HEK293 (cell line): ENCODE data around the gene HGD.

ENCODE experiments used
- CTCF ChIA-PET: fragments of 350-600 bp; formaldehyde crosslinking; extraction: SDS; loops from one replicate; lab custom pipeline; 2021; ENCODE audit warnings: antibody characterized with exemption; lab: Yijun Ruan, JAX
- POLR2A ChIA-PET: fragments of 300-600 bp; formaldehyde crosslinking; extraction: SDS; loops from one replicate; lab custom pipeline; 2020; ENCODE audit warnings: antibody characterized with exemption, inconsistent platforms; lab: Yijun Ruan, JAX
- H3K27ac ChIP-seq: fragments of 200-500 bp; sonication (Bioruptor generic); 2 replicates; pipeline ENCODE4 v1.5.1; 2014; ENCODE audit warnings: low read depth, low read length, control low read depth, inconsistent platforms; ENCODE audit errors: extremely low read depth
- H3K36me3 ChIP-seq, 2 experiments: fragments of 200-500 bp in 1 of 2; sonication (Bioruptor generic) in 1 of 2; 1 replicate in 1 of 2; 2 replicates in 1 of 2; pipeline ENCODE4 v1.5.1; 2014 to 2017; ENCODE audit warnings: inconsistent platforms in 2 of 2, low read length in 2 of 2; ENCODE audit not compliant: control insufficient read depth in 2 of 2, insufficient read depth in 1 of 2
- H3K4me1 ChIP-seq: fragments of 200-500 bp; sonication (Bioruptor generic); 2 replicates; pipeline ENCODE4 v1.5.1; 2014; ENCODE audit warnings: mild to moderate bottlenecking, low read length, inconsistent platforms; ENCODE audit not compliant: control insufficient read depth, insufficient read depth
- H3K4me3 ChIP-seq: 2 replicates; pipeline ENCODE4 v1.5.1; 2011; ENCODE audit warnings: low read depth, mild to moderate bottlenecking, control low read depth, low read length, moderate library complexity
- H3K9me3 ChIP-seq: fragments of 200-500 bp; sonication (Bioruptor generic); 2 replicates; pipeline ENCODE4 v1.5.1; 2014; ENCODE audit warnings: low read depth, low read length, inconsistent platforms; ENCODE audit not compliant: control insufficient read depth, insufficient read depth
- HIC1 ChIP-seq: fragments of 450-650 bp; formaldehyde crosslinking; IDR thresholded peaks from 2 replicates; pipeline ENCODE4 v1.5.1; 2016; ENCODE audit warnings: missing biosample characterization, missing genetic modification characterization
- KLF1 ChIP-seq: fragments of 450-650 bp; formaldehyde crosslinking; IDR thresholded peaks from 2 replicates; pipeline ENCODE4 v1.5.1; 2016; ENCODE audit warnings: missing biosample characterization, missing genetic modification characterization
- KLF7 ChIP-seq: fragments of 450-650 bp; formaldehyde crosslinking; IDR thresholded peaks from 2 replicates; pipeline ENCODE4 v1.5.1; 2016; ENCODE audit warnings: missing biosample characterization, missing genetic modification characterization, borderline replicate concordance
- MEIS1 ChIP-seq: sonication (generic); formaldehyde crosslinking; IDR thresholded peaks from 2 replicates; pipeline ENCODE4 v1.8.1; 2022; ENCODE audit warnings: missing genetic modification reagents, mild to moderate bottlenecking, borderline replicate concordance
- MZF1 ChIP-seq: fragments of 450-650 bp; formaldehyde crosslinking; IDR thresholded peaks from 2 replicates; pipeline ENCODE4 v1.5.1; 2017; ENCODE audit warnings: missing biosample characterization, missing genetic modification characterization, borderline replicate concordance
- OVOL3 ChIP-seq: fragments of 450-650 bp; formaldehyde crosslinking; IDR thresholded peaks from 2 replicates; pipeline ENCODE4 v1.5.1; 2016; ENCODE audit warnings: missing biosample characterization, missing genetic modification characterization
- PRDM10 ChIP-seq: fragments of 450-650 bp; formaldehyde crosslinking; IDR thresholded peaks from 2 replicates; pipeline ENCODE4 v1.5.1; 2016; ENCODE audit warnings: missing biosample characterization, missing genetic modification characterization
- WT1 ChIP-seq: fragments of 450-650 bp; formaldehyde crosslinking; IDR thresholded peaks from 2 replicates; pipeline ENCODE4 v1.5.1; 2016; ENCODE audit warnings: missing biosample characterization, missing genetic modification characterization
- ZBTB20 ChIP-seq: fragments of 450-650 bp; formaldehyde crosslinking; IDR thresholded peaks from 2 replicates; pipeline ENCODE4 v1.5.1; 2016; ENCODE audit warnings: missing biosample characterization, missing genetic modification characterization
- ZBTB6 ChIP-seq: fragments of 450-650 bp; formaldehyde crosslinking; IDR thresholded peaks from 2 replicates; pipeline ENCODE4 v1.5.1; 2017; ENCODE audit warnings: missing biosample characterization, missing genetic modification characterization
- ZNF112 ChIP-seq: fragments of 450-650 bp; formaldehyde crosslinking; IDR thresholded peaks from 2 replicates; pipeline ENCODE4 v1.5.0; 2017; ENCODE audit warnings: missing biosample characterization, missing genetic modification characterization
- ZNF114 ChIP-seq: fragments of 450-650 bp; formaldehyde crosslinking; IDR thresholded peaks from 2 replicates; pipeline ENCODE4 v1.5.0; 2017; ENCODE audit warnings: missing biosample characterization, missing genetic modification characterization
- ZNF140 ChIP-seq: fragments of 450-650 bp; formaldehyde crosslinking; IDR thresholded peaks from 2 replicates; pipeline ENCODE4 v1.5.1; 2016; ENCODE audit warnings: missing biosample characterization, missing genetic modification characterization
- ZNF146 ChIP-seq: fragments of 450-650 bp; formaldehyde crosslinking; IDR thresholded peaks from 2 replicates; pipeline ENCODE4 v1.5.1; 2016; ENCODE audit warnings: missing biosample characterization, missing genetic modification characterization
- ZNF16 ChIP-seq: fragments of 450-650 bp; formaldehyde crosslinking; IDR thresholded peaks from 2 replicates; pipeline ENCODE4 v1.5.1; 2016; ENCODE audit warnings: low read depth, missing biosample characterization, missing genetic modification characterization
- ZNF169 ChIP-seq: fragments of 450-650 bp; formaldehyde crosslinking; IDR thresholded peaks from 2 replicates; pipeline ENCODE4 v1.5.1; 2016; ENCODE audit warnings: missing biosample characterization, missing genetic modification characterization
- ZNF2 ChIP-seq: fragments of 450-650 bp; formaldehyde crosslinking; IDR thresholded peaks from 2 replicates; pipeline ENCODE4 v1.5.1; 2016; ENCODE audit warnings: missing biosample characterization, missing genetic modification characterization
- ZNF488 ChIP-seq: fragments of 450-650 bp; formaldehyde crosslinking; IDR thresholded peaks from 2 replicates; pipeline ENCODE4 v1.5.1; 2016; ENCODE audit warnings: missing biosample characterization, missing genetic modification characterization
- ZNF514 ChIP-seq: fragments of 450-650 bp; formaldehyde crosslinking; IDR thresholded peaks from 2 replicates; pipeline ENCODE4 v1.5.1; 2016; ENCODE audit warnings: missing biosample characterization, missing genetic modification characterization
- ZNF555 ChIP-seq: fragments of 450-650 bp; formaldehyde crosslinking; conservative IDR thresholded peaks from 2 replicates; pipeline ENCODE4 v1.5.1; 2017; ENCODE audit warnings: missing biosample characterization, mild to moderate bottlenecking, missing genetic modification characterization, inconsistent platforms
- ZNF560 ChIP-seq: fragments of 450-650 bp; formaldehyde crosslinking; IDR thresholded peaks from 2 replicates; pipeline ENCODE4 v1.5.1; 2017; ENCODE audit warnings: missing biosample characterization, missing genetic modification characterization, borderline replicate concordance
- ZNF791 ChIP-seq: fragments of 450-650 bp; formaldehyde crosslinking; IDR thresholded peaks from 2 replicates; pipeline ENCODE4 v1.5.1; 2016; ENCODE audit warnings: missing biosample characterization, missing genetic modification characterization
- ZNF830 ChIP-seq: fragments of 450-650 bp; IDR thresholded peaks from 2 replicates; pipeline ENCODE4 v1.5.0; 2018; ENCODE audit warnings: missing biosample characterization, missing genetic modification characterization, low read depth, mild to moderate bottlenecking, moderate library complexity
- ZNF843 ChIP-seq: fragments of 450-650 bp; formaldehyde crosslinking; IDR thresholded peaks from 2 replicates; pipeline ENCODE4 v1.5.1; 2016; ENCODE audit warnings: missing biosample characterization, missing genetic modification characterization
- TF ChIP-seq, protein P1 (sequence below): fragments of 450-650 bp; formaldehyde crosslinking; optimal IDR thresholded peaks from 2 replicates; pipeline ENCODE3; 2016; ENCODE audit warnings: missing biosample characterization, mild to moderate bottlenecking, missing genetic modification characterization

Gene HGD

GRCh38 chr3:120706950-120707349 is 24.9 kb upstream of the HGD start:
- Histone ChIP-seq H3K27ac (no peak overlapping the region), H3K4me3 (no peak overlapping the region), H3K9me3 (no peaks in the 10 kb centered on the region), H3K4me1 (no peaks in the 10 kb centered on the region), H3K36me3 (peaks cover 0 to 7% of the 10 kb centered on the region in 2 experiments; a peak in 1 of 3 replicates)
- ChIA-PET CTCF (no interaction called here), POLR2A (no interaction called here)
- TF ChIP-seq ZNF488 (tag by site-specific recombination), result no peak
- no peak for TF ChIP-seq ZNF2 (tag by site-specific recombination)
- TF ChIP-seq ZNF169 (tag by site-specific recombination), result no peak
- no peak for TF ChIP-seq ZNF140
- no peak for TF ChIP-seq ZNF555 (tag by site-specific recombination)
- no peak for TF ChIP-seq WT1 (tag by site-specific recombination)
- TF ChIP-seq, protein P1, sequence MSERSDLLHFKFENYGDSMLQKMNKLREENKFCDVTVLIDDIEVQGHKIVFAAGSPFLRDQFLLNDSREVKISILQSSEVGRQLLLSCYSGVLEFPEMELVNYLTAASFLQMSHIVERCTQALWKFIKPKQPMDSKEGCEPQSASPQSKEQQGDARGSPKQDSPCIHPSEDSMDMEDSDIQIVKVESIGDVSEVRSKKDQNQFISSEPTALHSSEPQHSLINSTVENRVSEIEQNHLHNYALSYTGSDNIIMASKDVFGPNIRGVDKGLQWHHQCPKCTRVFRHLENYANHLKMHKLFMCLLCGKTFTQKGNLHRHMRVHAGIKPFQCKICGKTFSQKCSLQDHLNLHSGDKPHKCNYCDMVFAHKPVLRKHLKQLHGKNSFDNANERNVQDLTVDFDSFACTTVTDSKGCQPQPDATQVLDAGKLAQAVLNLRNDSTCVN (tag by site-specific recombination), result no peak
- TF ChIP-seq ZNF514, result no peak
- TF ChIP-seq ZNF114 (tag by site-specific recombination), result no peak
- no peak for TF ChIP-seq KLF7 (tag by site-specific recombination)
- TF ChIP-seq ZNF560 (tag by site-specific recombination), result no peak
- no peak for TF ChIP-seq HIC1
- no peak for TF ChIP-seq ZNF112 (tag by site-specific recombination)
- TF ChIP-seq ZNF791 (tag by site-specific recombination), result no peak
- TF ChIP-seq ZNF843 (tag by site-specific recombination), result no peak
- no peak for TF ChIP-seq KLF1 (tag by site-specific recombination)

- TF ChIP-seq ZNF830 (no peak), ZBTB6 (no peak), ZNF146 (tag by site-specific recombination) (no peak), MZF1 (no peak), ZNF140 (no peak), OVOL3 (tag by site-specific recombination) (no peak), PRDM10 (tag by site-specific recombination) (no peak), MEIS1 (CRISPR knock-in tag) (no peak), ZBTB20 (tag by site-specific recombination) (no peak), ZNF16 (tag by site-specific recombination) (no peak)
- ChIA-PET CTCF (no interaction called here), POLR2A (no interaction called here)
- Histone ChIP-seq H3K36me3 (peaks cover 0 to 7% of the 10 kb centered on the region in 2 experiments; a peak in 1 of 3 replicates), H3K9me3 (no peaks in the 10 kb centered on the region), H3K4me1 (no peaks in the 10 kb centered on the region), H3K4me3 (no peak overlapping the region), H3K27ac (no peak overlapping the region)
Observed at GRCh38 chr3:120705884-120706582, 24.0 kb upstream of the HGD start.
